WI38 (cell line): ENCODE data around the gene GSG1.

Experiments used
- H3K4me3 ChIP-seq: 2 replicates; pipeline ENCODE4 v1.5.1; 2011; ENCODE audit warnings: low read depth, mild to moderate bottlenecking, control low read depth, low read length
- CTCF ChIP-seq: IDR thresholded peaks from 2 replicates; pipeline ENCODE4 v1.5.1; 2012; ENCODE audit warnings: low read depth, mild to moderate bottlenecking, control low read depth, low read length

The GSG1 gene

GRCh38 chr12:13120413-13120812, 16.9 kb upstream of the GSG1 start:
- no peak for TF ChIP-seq CTCF
- H3K4me3 ChIP-seq: no peak overlapping the region

DNA sequence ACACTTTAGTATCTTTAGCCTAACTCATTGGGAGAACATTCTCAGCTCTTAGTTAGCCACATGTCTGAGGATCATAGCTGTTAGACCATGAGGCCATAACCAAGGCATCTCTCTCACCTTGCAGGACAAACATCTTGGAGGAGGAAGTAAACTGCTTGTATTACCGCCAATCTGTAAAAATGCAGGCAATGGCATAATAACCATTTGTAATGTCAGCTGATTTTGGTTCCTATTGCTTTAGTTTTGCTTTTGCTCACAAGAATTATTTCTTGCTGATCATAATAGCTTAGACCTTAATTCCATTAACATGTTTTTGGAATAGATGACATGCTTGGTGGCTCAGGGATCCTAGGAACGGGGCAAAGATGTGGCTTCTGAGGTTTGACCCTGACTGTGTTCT, 16.4 kb upstream of the GSG1 start:
- no peak for TF ChIP-seq CTCF
- H3K4me3 ChIP-seq: no peak overlapping the region

DNA sequence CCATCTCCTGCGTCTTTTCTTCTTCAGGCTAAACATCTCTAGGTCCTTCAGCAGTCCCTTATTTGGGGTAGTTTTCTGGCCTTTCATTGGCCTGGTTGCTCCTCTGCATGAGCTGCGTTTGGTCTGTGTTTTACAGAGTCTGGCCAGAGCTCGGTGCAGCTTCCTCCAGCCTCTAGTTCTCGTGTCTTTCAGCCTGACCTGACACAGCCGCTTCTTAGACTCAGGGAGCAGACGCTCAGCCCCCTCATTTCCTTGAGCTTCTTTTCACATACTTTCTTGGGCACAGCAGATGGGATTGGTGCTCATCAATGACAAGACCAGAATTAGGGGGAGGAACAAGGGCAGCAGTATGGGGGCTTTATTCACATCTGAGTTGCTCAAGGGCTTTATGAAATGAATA, 13.6 kb upstream of the GSG1 start:
- H3K4me3 ChIP-seq: no peak overlapping the region
- no peak for TF ChIP-seq CTCF

GRCh38 chr12:13116259-13116658, 12.8 kb upstream of the GSG1 start:
- H3K4me3 ChIP-seq: no peak overlapping the region
- TF ChIP-seq CTCF: no peak

GRCh38 chr12:13114251-13115052, 11.0 kb upstream of the GSG1 start:
- H3K4me3 ChIP-seq: no peak overlapping the region
- no peak for TF ChIP-seq CTCF

DNA sequence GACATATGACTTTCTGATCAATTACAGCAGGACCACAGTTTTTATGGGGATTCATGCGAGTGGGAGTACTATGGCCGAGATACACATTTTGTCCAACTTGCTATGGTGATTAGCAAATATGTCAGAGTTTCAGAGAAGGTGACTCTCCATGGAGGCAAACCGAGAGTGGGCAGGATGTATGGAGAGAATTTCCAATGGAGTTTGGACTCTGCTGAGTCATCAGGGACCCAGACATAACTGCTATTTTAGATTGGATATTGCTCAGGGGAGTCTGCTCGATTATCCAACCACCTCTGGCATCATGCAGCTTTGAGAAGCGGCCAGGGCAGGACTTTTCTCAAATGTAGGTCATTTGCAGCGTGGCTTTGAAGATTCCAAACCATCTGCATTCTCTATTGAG, 9.5 kb upstream of the GSG1 start:
- H3K4me3 ChIP-seq: no peak overlapping the region
- TF ChIP-seq CTCF: no peak

GRCh38 chr12:13106666-13107065, 3.2 kb upstream of the GSG1 start:
- TF ChIP-seq CTCF: no peak
- no peak overlapping the region for H3K4me3 ChIP-seq
